ENCODE data around the gene MLLT6.

- no peak for TF ChIP-seq POLR2A (IDR thresholded peaks at IDR 0.05)
- TF ChIP-seq, protein P1, sequence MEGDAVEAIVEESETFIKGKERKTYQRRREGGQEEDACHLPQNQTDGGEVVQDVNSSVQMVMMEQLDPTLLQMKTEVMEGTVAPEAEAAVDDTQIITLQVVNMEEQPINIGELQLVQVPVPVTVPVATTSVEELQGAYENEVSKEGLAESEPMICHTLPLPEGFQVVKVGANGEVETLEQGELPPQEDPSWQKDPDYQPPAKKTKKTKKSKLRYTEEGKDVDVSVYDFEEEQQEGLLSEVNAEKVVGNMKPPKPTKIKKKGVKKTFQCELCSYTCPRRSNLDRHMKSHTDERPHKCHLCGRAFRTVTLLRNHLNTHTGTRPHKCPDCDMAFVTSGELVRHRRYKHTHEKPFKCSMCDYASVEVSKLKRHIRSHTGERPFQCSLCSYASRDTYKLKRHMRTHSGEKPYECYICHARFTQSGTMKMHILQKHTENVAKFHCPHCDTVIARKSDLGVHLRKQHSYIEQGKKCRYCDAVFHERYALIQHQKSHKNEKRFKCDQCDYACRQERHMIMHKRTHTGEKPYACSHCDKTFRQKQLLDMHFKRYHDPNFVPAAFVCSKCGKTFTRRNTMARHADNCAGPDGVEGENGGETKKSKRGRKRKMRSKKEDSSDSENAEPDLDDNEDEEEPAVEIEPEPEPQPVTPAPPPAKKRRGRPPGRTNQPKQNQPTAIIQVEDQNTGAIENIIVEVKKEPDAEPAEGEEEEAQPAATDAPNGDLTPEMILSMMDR (IDR thresholded peaks at IDR 0.05) = no peak
These were observed 72.7 kb downstream of the MLLT6 start for GRCh38 chr17:38777641-38778250.

Measured in right lobe of liver (tissue), 4 donors.